ENCODE measurements around the gene GSTO2. TPM values are rescaled to one million over a fixed set of nuclear protein-coding genes. Genes with fewer than 3 reads are reported as not detected.

The GSTO2 gene
- total RNA-seq, 2 experiments from 2014 or later, result 1.6 TPM

- intact Hi-C loops (cut with micrococcal nuclease; ENCODE audit: unreplicated experiment), result no loop called here
- H3K27ac ChIP-seq (ENCODE audit: low read depth, low read length, poor library complexity, severe bottlenecking), result no peak overlapping the region
- TF ChIP-seq CTCF (conservative IDR thresholded peaks at IDR 0.05; ENCODE audit: low read length) (no peak), EZH2phosphoT487 (IDR thresholded peaks at IDR 0.05; ENCODE audit: borderline replicate concordance, low read depth, low read length) (no peak)
- POLR2A ChIA-PET, result interaction anchor here (0.9 to 1.7 kb wide), 3 partner anchors 9 to 74 kb away, joined by 4 read pairs; no protein-coding TSS in a partner anchor
- H3K4me2 ChIP-seq (ENCODE audit: low read length), result no peak overlapping the region
- H3K4me1 ChIP-seq (ENCODE audit: insufficient read depth, low read length, poor library complexity, severe bottlenecking), result no peaks in the 10 kb centered on the region
- no peaks in the 10 kb centered on the region for H3K9me2 ChIP-seq (ENCODE audit: insufficient read depth, low read length)
- H3K9me3 ChIP-seq (ENCODE audit: low read length), result no peaks in the 10 kb centered on the region
- no peak for DNase-seq (ENCODE audit: low spot score)
- no peaks in the 10 kb centered on the region for H3K36me3 ChIP-seq (ENCODE audit: insufficient read depth, low read length)
- no peaks in the 10 kb centered on the region for H3K79me2 ChIP-seq (ENCODE audit: insufficient read depth, low read depth, low read length)
- CTCF ChIA-PET (ENCODE audit: unreplicated experiment), result no interaction called here
- H4K20me1 ChIP-seq (ENCODE audit: insufficient read depth, low read length), result no peaks in the 10 kb centered on the region
- H3K4me3 ChIP-seq (ENCODE audit: low read depth, low read length, poor library complexity, severe bottlenecking), result no peak overlapping the region
- no peak overlapping the region for H2AFZ ChIP-seq (ENCODE audit: low read length)
- no TSS peak for BruUV-seq (replicated peaks)
Measured at GRCh38 chr10:104277785-104278184, 8.8 kb downstream of the GSTO2 start.

- no peak overlapping the region for H3K27ac ChIP-seq (ENCODE audit: low read depth, low read length, poor library complexity, severe bottlenecking)
- H3K79me2 ChIP-seq (ENCODE audit: insufficient read depth, low read depth, low read length), result no peaks in the 10 kb centered on the region
- no peak overlapping the region for H2AFZ ChIP-seq (ENCODE audit: low read length)
- H4K20me1 ChIP-seq (ENCODE audit: insufficient read depth, low read length), result no peaks in the 10 kb centered on the region
- no peaks in the 10 kb centered on the region for H3K4me1 ChIP-seq (ENCODE audit: insufficient read depth, low read length, poor library complexity, severe bottlenecking)
- no TSS peak for BruUV-seq (replicated peaks)
- no peak overlapping the region for H3K4me2 ChIP-seq (ENCODE audit: low read length)
- H3K36me3 ChIP-seq (ENCODE audit: insufficient read depth, low read length), result no peaks in the 10 kb centered on the region
- ChIA-PET CTCF (ENCODE audit: unreplicated experiment) (interaction anchor here (1.0 kb wide), 1 partner anchor 10 kb away, joined by 3 read pairs; no protein-coding TSS in a partner anchor), POLR2A (interaction anchor here (0.6 to 1.7 kb wide), 5 partner anchors 8 to 15 kb away, joined by 3 to 6 read pairs (median 4); no protein-coding TSS in a partner anchor)
- no peak for TF ChIP-seq EZH2phosphoT487 (IDR thresholded peaks at IDR 0.05; ENCODE audit: borderline replicate concordance, low read depth, low read length)
- no peak for TF ChIP-seq CTCF (conservative IDR thresholded peaks at IDR 0.05; ENCODE audit: low read length)
- H3K9me2 ChIP-seq (ENCODE audit: insufficient read depth, low read length), result no peaks in the 10 kb centered on the region
- no peak overlapping the region for H3K4me3 ChIP-seq (ENCODE audit: low read depth, low read length, poor library complexity, severe bottlenecking)
- intact Hi-C loops (cut with micrococcal nuclease; ENCODE audit: unreplicated experiment), result no loop called here
- DNase-seq (ENCODE audit: low spot score), result no peak
- no peaks in the 10 kb centered on the region for H3K9me3 ChIP-seq (ENCODE audit: low read length)
Measured at GRCh38 chr10:104279550-104280259, 10.7 kb downstream of the GSTO2 start.

- no peak overlapping the region for H2AFZ ChIP-seq (ENCODE audit: low read length)
- H4K20me1 ChIP-seq (ENCODE audit: insufficient read depth, low read length), result no peaks in the 10 kb centered on the region
- ChIA-PET CTCF (ENCODE audit: unreplicated experiment) (no interaction called here), POLR2A (no interaction called here)
- H3K27ac ChIP-seq (ENCODE audit: low read depth, low read length, poor library complexity, severe bottlenecking), result no peak overlapping the region
- H3K4me2 ChIP-seq (ENCODE audit: low read length), result no peak overlapping the region
- H3K79me2 ChIP-seq (ENCODE audit: insufficient read depth, low read depth, low read length), result no peaks in the 10 kb centered on the region
- DNase-seq (ENCODE audit: low spot score), result no peak
- intact Hi-C loops (cut with micrococcal nuclease; ENCODE audit: unreplicated experiment), result no loop called here
- H3K4me3 ChIP-seq (ENCODE audit: low read depth, low read length, poor library complexity, severe bottlenecking), result no peak overlapping the region
- H3K9me2 ChIP-seq (ENCODE audit: insufficient read depth, low read length), result no peaks in the 10 kb centered on the region
- no peak for TF ChIP-seq CTCF (conservative IDR thresholded peaks at IDR 0.05; ENCODE audit: low read length)
- no peak for TF ChIP-seq EZH2phosphoT487 (IDR thresholded peaks at IDR 0.05; ENCODE audit: borderline replicate concordance, low read depth, low read length)
- BruUV-seq (replicated peaks), result no TSS peak
- no peaks in the 10 kb centered on the region for H3K4me1 ChIP-seq (ENCODE audit: insufficient read depth, low read length, poor library complexity, severe bottlenecking)
- H3K36me3 ChIP-seq (ENCODE audit: insufficient read depth, low read length), result no peaks in the 10 kb centered on the region
- no peaks in the 10 kb centered on the region for H3K9me3 ChIP-seq (ENCODE audit: low read length)
Measured at GRCh38 chr10:104281694-104282093, 12.7 kb downstream of the GSTO2 start.
